ENCODE data around the gene TMEM184A. TPM values are rescaled to one million over a fixed set of nuclear protein-coding genes. Genes with fewer than 3 reads are reported as not detected.
"Not testable (repeated sequence)": the region's sequence is repeated elsewhere in the genome, so short reads cannot be mapped to it uniquely, and the experiment has no call there.

Gene TMEM184A
- total RNA-seq, 3 donors from 2014 or later, result 0.11 to 0.19 (median 0.15) TPM

GRCh38 chr7:1526271-1526754, 29.7 kb downstream of the TMEM184A start:
- DNase-seq, result no peak
- no peak for ATAC-seq
- peaks cover 3% of the 10 kb centered on the region for H3K4me1 Mint-ChIP-seq (ENCODE audit: low read depth)
- H3K27me3 Mint-ChIP-seq (ENCODE audit: low read depth), result peaks cover 8% of the 10 kb centered on the region
- H3K9me3 Mint-ChIP-seq, result no peaks in the 10 kb centered on the region
- H3K4me3 Mint-ChIP-seq, result no peak overlapping the region
- no peaks in the 10 kb centered on the region for H3K36me3 Mint-ChIP-seq (ENCODE audit: insufficient read depth)

- H3K4me1 Mint-ChIP-seq (ENCODE audit: low read depth), result peaks cover 4% of the 10 kb centered on the region
- no peaks in the 10 kb centered on the region for H3K9me3 Mint-ChIP-seq
- DNase-seq, result no peak
Observed at GRCh38 chr7:1525409-1525808, 30.6 kb downstream of the TMEM184A start.

GRCh38 chr7:1523844-1524243, 32.2 kb downstream of the TMEM184A start:
- DNase-seq (no peak), ATAC-seq (no peak)
- H3K4me1 Mint-ChIP-seq (ENCODE audit: low read depth), result peaks cover 4% of the 10 kb centered on the region
- H3K4me3 Mint-ChIP-seq, result no peak overlapping the region
- H3K36me3 Mint-ChIP-seq (ENCODE audit: insufficient read depth), result no peaks in the 10 kb centered on the region
- H3K27me3 Mint-ChIP-seq (ENCODE audit: low read depth), result peaks cover 8% of the 10 kb centered on the region
- peaks cover 5% of the 10 kb centered on the region for H3K9me3 Mint-ChIP-seq

More at GRCh38 chr7:1525409-1525808, 30.6 kb downstream of the TMEM184A start:
- no peak for ATAC-seq
- Mint-ChIP-seq H3K4me3 (no peak overlapping the region), H3K27me3 (ENCODE audit: low read depth) (peaks cover 8% of the 10 kb centered on the region), H3K36me3 (ENCODE audit: insufficient read depth) (no peaks in the 10 kb centered on the region)

- DNase-seq (no peak), ATAC-seq (no peak)
- Mint-ChIP-seq H3K9me3 (peaks cover 5% of the 10 kb centered on the region), H3K36me3 (ENCODE audit: insufficient read depth) (no peaks in the 10 kb centered on the region), H3K4me3 (no peak overlapping the region), H3K27me3 (ENCODE audit: low read depth) (peaks cover 8% of the 10 kb centered on the region), H3K4me1 (ENCODE audit: low read depth) (peaks cover 4% of the 10 kb centered on the region)
Observed at GRCh38 chr7:1523208-1523607, 32.8 kb downstream of the TMEM184A start.

GRCh38 chr7:1521456-1521855, 34.5 kb downstream of the TMEM184A start:
- H3K4me3 Mint-ChIP-seq, result no peak overlapping the region
- ATAC-seq (peak; percentile 66), DNase-seq (no peak)
- H3K9me3 Mint-ChIP-seq, result peaks cover 5% of the 10 kb centered on the region
- peaks cover 3% of the 10 kb centered on the region for H3K27me3 Mint-ChIP-seq (ENCODE audit: low read depth)
- no peaks in the 10 kb centered on the region for H3K36me3 Mint-ChIP-seq (ENCODE audit: insufficient read depth)
- peaks cover 4% of the 10 kb centered on the region for H3K4me1 Mint-ChIP-seq (ENCODE audit: low read depth)

- ATAC-seq, result no peak
- H3K27me3 Mint-ChIP-seq (ENCODE audit: low read depth), result peaks cover 3% of the 10 kb centered on the region
- H3K4me1 Mint-ChIP-seq (ENCODE audit: low read depth), result peaks cover 4% of the 10 kb centered on the region
- H3K9me3 Mint-ChIP-seq, result peaks cover 5% of the 10 kb centered on the region
- DNase-seq, result no peak
- H3K4me3 Mint-ChIP-seq, result no peak overlapping the region
- no peaks in the 10 kb centered on the region for H3K36me3 Mint-ChIP-seq (ENCODE audit: insufficient read depth)
Observed at GRCh38 chr7:1520539-1521234, 35.3 kb downstream of the TMEM184A start.

GRCh38 chr7:1519322-1519922, 36.6 kb downstream of the TMEM184A start:
- H3K27me3 Mint-ChIP-seq (ENCODE audit: low read depth); ATAC-seq; DNase-seq; H3K4me1 Mint-ChIP-seq (ENCODE audit: low read depth); H3K36me3 Mint-ChIP-seq (ENCODE audit: insufficient read depth); H3K9me3 Mint-ChIP-seq; H3K4me3 Mint-ChIP-seq: not testable (repeated sequence)

GRCh38 chr7:1516586-1517251, 39.3 kb downstream of the TMEM184A start:
- ATAC-seq (no peak), DNase-seq (no peak)
- Mint-ChIP-seq H3K4me1 (ENCODE audit: low read depth) (peaks cover 24% of the 10 kb centered on the region), H3K36me3 (ENCODE audit: insufficient read depth) (no peaks in the 10 kb centered on the region), H3K9me3 (peaks cover 5% of the 10 kb centered on the region), H3K27me3 (ENCODE audit: low read depth) (no peaks in the 10 kb centered on the region), H3K4me3 (no peak overlapping the region)

GRCh38 chr7:1515509-1515967, 40.5 kb downstream of the TMEM184A start:
- H3K9me3 Mint-ChIP-seq; H3K4me3 Mint-ChIP-seq; DNase-seq; H3K36me3 Mint-ChIP-seq (ENCODE audit: insufficient read depth); H3K27me3 Mint-ChIP-seq (ENCODE audit: low read depth); ATAC-seq: not testable (repeated sequence)
- peaks cover 29% of the 10 kb centered on the region for H3K4me1 Mint-ChIP-seq (ENCODE audit: low read depth)

GRCh38 chr7:1514995-1515401, 41.0 kb downstream of the TMEM184A start:
- Mint-ChIP-seq H3K4me3 (no peak overlapping the region), H3K36me3 (ENCODE audit: insufficient read depth) (no peaks in the 10 kb centered on the region), H3K27me3 (ENCODE audit: low read depth) (no peaks in the 10 kb centered on the region), H3K9me3 (peaks cover 5% of the 10 kb centered on the region), H3K4me1 (ENCODE audit: low read depth) (peaks cover 29% of the 10 kb centered on the region)
- DNase-seq (no peak), ATAC-seq (no peak)

- DNase-seq (no peak), ATAC-seq (no peak)
- H3K4me3 Mint-ChIP-seq, result no peak overlapping the region
- H3K4me1 Mint-ChIP-seq (ENCODE audit: low read depth), result peaks cover 29% of the 10 kb centered on the region
- no peaks in the 10 kb centered on the region for H3K36me3 Mint-ChIP-seq (ENCODE audit: insufficient read depth)
- peaks cover 5% of the 10 kb centered on the region for H3K9me3 Mint-ChIP-seq
- no peaks in the 10 kb centered on the region for H3K27me3 Mint-ChIP-seq (ENCODE audit: low read depth)
Observed at GRCh38 chr7:1514407-1514806, 41.6 kb downstream of the TMEM184A start.

- DNase-seq, result no peak
- Mint-ChIP-seq H3K4me1 (ENCODE audit: low read depth) (peaks cover 29% of the 10 kb centered on the region), H3K4me3 (no peak overlapping the region), H3K27me3 (ENCODE audit: low read depth) (no peaks in the 10 kb centered on the region), H3K9me3 (no peaks in the 10 kb centered on the region), H3K36me3 (ENCODE audit: insufficient read depth) (no peaks in the 10 kb centered on the region)
- no peak for ATAC-seq
Observed at GRCh38 chr7:1513657-1514095, 42.3 kb downstream of the TMEM184A start.

- Mint-ChIP-seq H3K27me3 (ENCODE audit: low read depth) (no peaks in the 10 kb centered on the region), H3K4me3 (peak overlapping the region; percentile 21), H3K9me3 (no peaks in the 10 kb centered on the region), H3K36me3 (ENCODE audit: insufficient read depth) (no peaks in the 10 kb centered on the region), H3K4me1 (ENCODE audit: low read depth) (peaks cover 33% of the 10 kb centered on the region)
- DNase-seq (peak; percentile 39), ATAC-seq (peak; percentile 79 to 80)
Observed at GRCh38 chr7:1512781-1513656, 43.0 kb downstream of the TMEM184A start.

Measured in activated T-cell treated with anti-CD3 and anti-CD28 coated beads, Interleukin-2, amount 50 U/mL, for 4 hours (primary cell).